SK-N-DZ (cell line): ENCODE measurements around the gene CHCHD1.
"Not testable (repeated sequence)": the region's sequence is repeated elsewhere in the genome, so short reads cannot be mapped to it uniquely, and the experiment has no call there.

Experiments
- DNase-seq: peaks from one replicate; pipeline ENCODE4 v3.0.0-alpha.2; 2015; ENCODE audit warnings: low spot score

The CHCHD1 gene

GRCh38 chr10:73810735-73811465 lies 29.1 kb downstream of the CHCHD1 start:
- no peak for DNase-seq

GRCh38 chr10:73812657-73813056 lies 30.8 kb downstream of the CHCHD1 start:
- DNase-seq, result no peak

- DNase-seq, result no peak
Observed at GRCh38 chr10:73813333-73813732, 31.5 kb downstream of the CHCHD1 start.

- no peak for DNase-seq
Observed at GRCh38 chr10:73814276-73814895, 32.5 kb downstream of the CHCHD1 start.

- no peak for DNase-seq
Observed at GRCh38 chr10:73814896-73815718, 33.3 kb downstream of the CHCHD1 start.

- no peak for DNase-seq
Observed at GRCh38 chr10:73815719-73816030, 33.8 kb downstream of the CHCHD1 start.

- no peak for DNase-seq
Observed at GRCh38 chr10:73816917-73817729, 35.3 kb downstream of the CHCHD1 start.

- DNase-seq, result no peak
Observed at GRCh38 chr10:73817826-73818225, 36.0 kb downstream of the CHCHD1 start.

- no peak for DNase-seq
Observed at GRCh38 chr10:73818402-73818801, 36.6 kb downstream of the CHCHD1 start.

GRCh38 chr10:73819081-73819480 lies 37.2 kb downstream of the CHCHD1 start:
- no peak for DNase-seq

GRCh38 chr10:73819513-73820093 lies 37.8 kb downstream of the CHCHD1 start:
- no peak for DNase-seq

GRCh38 chr10:73823391-73823790 lies 41.5 kb downstream of the CHCHD1 start:
- DNase-seq, result no peak

GRCh38 chr10:73824146-73824725 lies 42.4 kb downstream of the CHCHD1 start:
- DNase-seq, result no peak

- no peak for DNase-seq
Observed at GRCh38 chr10:73827346-73828089, 45.7 kb downstream of the CHCHD1 start.

GRCh38 chr10:73828161-73828560 lies 46.3 kb downstream of the CHCHD1 start:
- no peak for DNase-seq

GRCh38 chr10:73829090-73829489 lies 47.2 kb downstream of the CHCHD1 start:
- not testable (repeated sequence) for DNase-seq
